K562 (cell line): ENCODE results near the gene NKX1-2. TPM values are rescaled to one million over a fixed set of nuclear protein-coding genes. Genes with fewer than 3 reads are reported as not detected.

Experiments
- ATAC-seq: fragments of 200-7000 bp; cut with Tn5 transposase; 3 replicates; pipeline ENCODE4 v1.9.1; 2020; ENCODE audit warnings: moderate library complexity
- BruUV-seq: library from RNA; stranded (reverse); fragments of 400-500 nt; replicated peaks from 2 replicates; lab custom pipeline; 2021; lab: Mats Ljungman, UMichigan
- CTCF ChIA-PET: fragments of 300-600 bp; formaldehyde crosslinking; extraction: SDS; loops from one replicate; lab custom pipeline; 2021; ENCODE audit warnings: low intra/inter-chr PET ratio; lab: Yijun Ruan, JAX
- POLR2A ChIA-PET: fragments of 300-600, 350-650 bp; sonication (Branson Sonifier 250); formaldehyde crosslinking; extraction: SDS; loops from one replicate; lab custom pipeline; 2021; ENCODE audit warnings: antibody characterized with exemption, inconsistent platforms; lab: Yijun Ruan, JAX
- DNase-seq, 4 experiments: peaks; one replicate each; pipeline versions ENCODE4 v3.0.0 to v3.0.0-alpha.2; 2011 to 2018; ENCODE audit warnings: low spot score in 3 of 4, mixed read lengths in 3 of 4; ENCODE audit errors: extremely low read depth in 1 of 4
- FAIRE-seq: peaks from 2 replicates; lab custom pipeline; 2011; peaks lifted over from hg19 to GRCh38; lab: Jason Lieb, UNC
- H2AFZ ChIP-seq: 2 replicates; pipeline ENCODE4 v1.6.0; 2011; ENCODE audit warnings: low read depth, low read length, control low read depth, inconsistent platforms
- H3K27ac ChIP-seq: fragments of 200-600 bp; 3 replicates; pipeline ENCODE4 v1.8.0; 2011; ENCODE audit warnings: low read depth, mild to moderate bottlenecking, control low read depth, inconsistent platforms, low read length, moderate library complexity, mixed read lengths; ENCODE audit errors: extremely low read depth
- H3K27me3 ChIP-seq, 2 experiments: fragments of 300-600 bp in 1 of 2; 2 replicates in 1 of 2; 3 replicates in 1 of 2; pipeline versions ENCODE4 v1.6.0 to v1.8.0; 2011; ENCODE audit warnings: inconsistent platforms in 2 of 2, low read length in 2 of 2, mild to moderate bottlenecking in 1 of 2, mixed read lengths in 1 of 2, moderate library complexity in 1 of 2; ENCODE audit not compliant: control insufficient read depth in 2 of 2, insufficient read depth in 2 of 2
- H3K36me3 ChIP-seq: fragments of 300-600 bp; 3 replicates; pipeline ENCODE4 v1.8.0; 2011; ENCODE audit warnings: mild to moderate bottlenecking, low read length, inconsistent platforms; ENCODE audit not compliant: control insufficient read depth, insufficient read depth
- H3K4me1 ChIP-seq, 2 experiments: fragments of 200-600 bp in 1 of 2; replicated peaks in 1 of 2; 2 replicates in 1 of 2; 3 replicates in 1 of 2; pipeline versions ENCODE4 v1.5.1 to v1.8.0; 2011; ENCODE audit warnings: inconsistent platforms in 2 of 2, low read length in 2 of 2, mild to moderate bottlenecking in 1 of 2, mixed read lengths in 1 of 2, moderate library complexity in 1 of 2; ENCODE audit not compliant: control insufficient read depth in 2 of 2, insufficient read depth in 2 of 2
- H3K4me2 ChIP-seq: 2 replicates; pipeline ENCODE4 v1.6.1; 2011; ENCODE audit warnings: low read length, control low read depth, inconsistent platforms, mixed read lengths; ENCODE audit not compliant: insufficient read depth
- H3K4me3 ChIP-seq: fragments of 200-600 bp; sonication (generic), shearing (Covaris generic); 2 replicates; pipeline ENCODE4 v1.5.1; 2016; ENCODE audit warnings: control low read depth, inconsistent platforms
- H3K79me2 ChIP-seq: fragments of 200-600 bp; 3 replicates; pipeline ENCODE4 v1.8.0; 2011; ENCODE audit warnings: low read length, inconsistent platforms; ENCODE audit not compliant: control insufficient read depth, insufficient read depth
- H3K9ac ChIP-seq, 2 experiments: 2 replicates each; pipeline versions ENCODE4 v1.6.0 to v1.6.1; 2011; ENCODE audit warnings: low read depth in 2 of 2, low read length in 2 of 2, control low read depth in 1 of 2, inconsistent platforms in 1 of 2, mild to moderate bottlenecking in 1 of 2, mixed read lengths in 1 of 2; ENCODE audit not compliant: insufficient read depth in 1 of 2
- H3K9me1 ChIP-seq: one replicate; pipeline ENCODE4 v1.6.0; 2011; ENCODE audit warnings: inconsistent platforms, mild to moderate bottlenecking, low read length, moderate library complexity; ENCODE audit not compliant: control insufficient read depth, insufficient read depth
- H3K9me3 ChIP-seq: replicated peaks from 2 replicates; pipeline ENCODE4 v1.5.1; 2011; ENCODE audit warnings: low read depth, low read length, inconsistent platforms; ENCODE audit not compliant: control insufficient read depth, insufficient read depth
- H4K20me1 ChIP-seq: replicated peaks from 2 replicates; pipeline ENCODE4 v1.6.1; 2011; ENCODE audit warnings: low read length, inconsistent platforms, mixed read lengths; ENCODE audit not compliant: control insufficient read depth, insufficient read depth
- CUX1 ChIP-seq: fragments of 200-800 bp; sonication (Bioruptor generic); IDR thresholded peaks from 2 replicates; pipeline ENCODE4 v1.6.1; 2016; ENCODE audit warnings: missing genetic modification characterization, missing compliant biosample characterization
- WGBS: fragments of 100-300 bp; shearing (Covaris generic); methylation state at CpG from one replicate; pipeline ENCODE4 v1.1.6; 2016; ENCODE audit warnings: low coverage, mixed read lengths; ENCODE audit not compliant: insufficient coverage; ENCODE audit errors: missing lambda C conversion rate; 5-methylcytosine and 5-hydroxymethylcytosine counted together
- in situ Hi-C: fragments of 300-500 bp; cut with MboI; formaldehyde crosslinking; loops from 4 replicates; pipeline ENCODE4 v1.15.0; 2018; ENCODE audit warnings: inconsistent platforms, mixed read lengths
- intact Hi-C: fragments of 100-400 bp; cut with micrococcal nuclease; formaldehyde crosslinking; loops from 2 replicates; pipeline ENCODE4 v1.14.2; 2022
- polyA plus RNA-seq, 8 experiments: library from polyadenylated mRNA; depleted of rRNA in 4 of 8; stranded (reverse) in 5 of 8; unstranded in 3 of 8; fragments of >200 nt; fragmentation: Nextera tagmentation in 2 of 8; fragmentation: Illumina TruSeq in 1 of 8; extraction: Ambion mirVana in 2 of 8; extraction: Trizol in 1 of 8; gene quantifications; 2 replicates each; pipeline versions ENCODE4 v1.2.1 to v1.2.3, GENCODE V29; 2011 to 2014; ENCODE audit warnings: inconsistent platforms in 1 of 8, missing spikeins in 1 of 8
- total RNA-seq, 7 experiments: library from RNA; depleted of rRNA in 6 of 7; stranded (reverse); fragments of >200 nt in 6 of 7; fragmentation: Illumina TruSeq in 2 of 7; extraction: Trizol in 2 of 7; gene quantifications; 2 replicates each; pipeline versions ENCODE4 v1.2.1 to v1.2.3, GENCODE V29; 2011 to 2021; ENCODE audit warnings: low replicate concordance in 1 of 7
- TF ChIP-seq, protein P1 (sequence below): fragments of 450-650 bp; IDR thresholded peaks from 2 replicates; pipeline ENCODE4 v1.6.1; 2016; ENCODE audit warnings: mild to moderate bottlenecking
- TF ChIP-seq, protein P2 (sequence below): fragments of 250-450 bp; sonication (Bioruptor Pico); IDR thresholded peaks from 2 replicates; pipeline ENCODE4 v1.5.1; 2021; ENCODE audit warnings: mild to moderate bottlenecking

The NKX1-2 gene
- total and polyA plus RNA-seq, 9 of the 15 experiments (the other 6 are each of a cell fraction or from before 2014, with no cell fraction given): not detected

GRCh38 chr10:124430077-124430476, 19.8 kb downstream of the NKX1-2 start:
- no TSS peak for BruUV-seq
- intact Hi-C loops: no loop called here
- WGBS: 82% methylated on average over 1 of the region's 4 CpGs
- DNase-seq (no peak), FAIRE-seq (no peak), ATAC-seq (no peak)
- Histone ChIP-seq H4K20me1 (no peaks in the 10 kb centered on the region), H3K36me3 (no peaks in the 10 kb centered on the region), H3K9me3 (no peaks in the 10 kb centered on the region), H3K79me2 (no peaks in the 10 kb centered on the region), H3K4me1 (no peaks in the 10 kb centered on the region; a peak in 2 of 5 replicates), H2AFZ (no peak overlapping the region), H3K27me3 (no peaks in the 10 kb centered on the region), H3K9ac (no peak overlapping the region), H3K4me3 (no peak overlapping the region), H3K4me2 (no peak overlapping the region), H3K9me1 (no peaks in the 10 kb centered on the region), H3K27ac (no peak overlapping the region)
- TF ChIP-seq, protein P1, sequence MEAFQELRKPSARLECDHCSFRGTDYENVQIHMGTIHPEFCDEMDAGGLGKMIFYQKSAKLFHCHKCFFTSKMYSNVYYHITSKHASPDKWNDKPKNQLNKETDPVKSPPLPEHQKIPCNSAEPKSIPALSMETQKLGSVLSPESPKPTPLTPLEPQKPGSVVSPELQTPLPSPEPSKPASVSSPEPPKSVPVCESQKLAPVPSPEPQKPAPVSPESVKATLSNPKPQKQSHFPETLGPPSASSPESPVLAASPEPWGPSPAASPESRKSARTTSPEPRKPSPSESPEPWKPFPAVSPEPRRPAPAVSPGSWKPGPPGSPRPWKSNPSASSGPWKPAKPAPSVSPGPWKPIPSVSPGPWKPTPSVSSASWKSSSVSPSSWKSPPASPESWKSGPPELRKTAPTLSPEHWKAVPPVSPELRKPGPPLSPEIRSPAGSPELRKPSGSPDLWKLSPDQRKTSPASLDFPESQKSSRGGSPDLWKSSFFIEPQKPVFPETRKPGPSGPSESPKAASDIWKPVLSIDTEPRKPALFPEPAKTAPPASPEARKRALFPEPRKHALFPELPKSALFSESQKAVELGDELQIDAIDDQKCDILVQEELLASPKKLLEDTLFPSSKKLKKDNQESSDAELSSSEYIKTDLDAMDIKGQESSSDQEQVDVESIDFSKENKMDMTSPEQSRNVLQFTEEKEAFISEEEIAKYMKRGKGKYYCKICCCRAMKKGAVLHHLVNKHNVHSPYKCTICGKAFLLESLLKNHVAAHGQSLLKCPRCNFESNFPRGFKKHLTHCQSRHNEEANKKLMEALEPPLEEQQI: no peak
- TF ChIP-seq CUX1 (CRISPR knock-in tag): no peak
- TF ChIP-seq, protein P2, sequence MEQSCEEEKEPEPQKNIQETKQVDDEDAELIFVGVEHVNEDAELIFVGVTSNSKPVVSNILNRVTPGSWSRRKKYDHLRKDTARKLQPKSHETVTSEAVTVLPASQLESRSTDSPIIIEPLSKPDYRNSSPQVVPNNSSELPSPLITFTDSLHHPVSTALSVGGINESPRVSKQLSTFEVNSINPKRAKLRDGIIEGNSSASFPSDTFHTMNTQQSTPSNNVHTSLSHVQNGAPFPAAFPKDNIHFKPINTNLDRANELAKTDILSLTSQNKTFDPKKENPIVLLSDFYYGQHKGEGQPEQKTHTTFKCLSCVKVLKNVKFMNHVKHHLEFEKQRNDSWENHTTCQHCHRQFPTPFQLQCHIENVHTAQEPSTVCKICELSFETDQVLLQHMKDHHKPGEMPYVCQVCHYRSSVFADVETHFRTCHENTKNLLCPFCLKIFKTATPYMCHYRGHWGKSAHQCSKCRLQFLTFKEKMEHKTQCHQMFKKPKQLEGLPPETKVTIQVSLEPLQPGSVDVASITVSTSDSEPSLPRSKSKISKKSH (CRISPR knock-in tag): no peak
- POLR2A ChIA-PET: interaction anchor here (0.6 to 0.8 kb wide), 2 partner anchors 9 to 10 kb away, joined by 3 read pairs; no protein-coding TSS in a partner anchor
- in situ Hi-C loops: no loop called here
- CTCF ChIA-PET: no interaction called here
